HCT116 (cell line): Measurements from ENCODE around the gene UBTD1. TPM values are rescaled to one million over a fixed set of nuclear protein-coding genes. Genes with fewer than 3 reads are reported as not detected.

Experiments
- ATAC-seq: fragments of 200-7000 bp; cut with Tn5 transposase; 2 replicates; pipeline ENCODE4 v1.9.1; 2020; ENCODE audit warnings: mild to moderate bottlenecking, moderate library complexity
- BruUV-seq: library from RNA; stranded (reverse); fragments of 400-500 nt; replicated peaks from 2 replicates; lab custom pipeline; 2021; lab: Mats Ljungman, UMichigan
- CTCF ChIA-PET: fragments of 300-600 bp; sonication (Branson Sonifier 250); formaldehyde crosslinking; loops from one replicate; lab custom pipeline; 2021; ENCODE audit warnings: antibody characterized with exemption; lab: Charles Lee
- POLR2A ChIA-PET: fragments of 300-600, 350-600 bp; sonication (Branson Sonifier 250); formaldehyde crosslinking; loops from one replicate; lab custom pipeline; 2021; ENCODE audit warnings: antibody characterized with exemption; lab: Charles Lee
- RAD21 ChIA-PET, 2 experiments: fragments of 300-600 bp; sonication (Branson Sonifier 250); formaldehyde crosslinking; loops; one replicate each; lab custom pipeline; 2023; ENCODE audit warnings: low total read pairs in 2 of 2; ENCODE audit not compliant: uncharacterized antibody in 2 of 2, unreplicated experiment in 2 of 2, low non-redundant PET in 1 of 2; lab: Charles Lee
- DNase-seq: peaks from one replicate; pipeline ENCODE4 v3.0.0-alpha.2; 2010; ENCODE audit warnings: low read depth, low spot score
- H2AFZ ChIP-seq: fragments of 200-600 bp; shearing (Covaris generic), sonication (generic); 2 replicates; pipeline ENCODE4 v1.6.1; 2017; ENCODE audit warnings: low read depth, mixed run types, mixed read lengths, antibody characterized with exemption, low read length; ENCODE audit not compliant: poor library complexity, severe bottlenecking
- H3K27ac ChIP-seq: 2 replicates; pipeline ENCODE4 v1.5.1; 2012; ENCODE audit warnings: low read depth, low read length
- H3K27me3 ChIP-seq: fragments of 200-600 bp; sonication (generic); 2 replicates; pipeline ENCODE4 v1.6.1; 2016; ENCODE audit warnings: mixed run types, low read length, mixed read lengths; ENCODE audit not compliant: insufficient read depth
- H3K36me3 ChIP-seq, 2 experiments: fragments of 200-500 bp in 1 of 2; fragments of 200-600 bp in 1 of 2; sonication (Bioruptor generic) in 1 of 2; sonication (generic) in 1 of 2; 2 replicates each; pipeline versions ENCODE4 v1.5.1 to v1.6.1; 2014 to 2016; ENCODE audit warnings: low read length in 2 of 2, inconsistent platforms in 1 of 2, mixed read lengths in 1 of 2, mixed run types in 1 of 2; ENCODE audit not compliant: insufficient read depth in 2 of 2, control insufficient read depth in 1 of 2
- H3K4me1 ChIP-seq, 2 experiments: fragments of 200-600 bp in 1 of 2; sonication (generic) in 1 of 2; 2 replicates each; pipeline versions ENCODE4 v1.5.1 to v1.6.1; 2012 to 2017; ENCODE audit warnings: low read length in 2 of 2, inconsistent platforms in 1 of 2, mild to moderate bottlenecking in 1 of 2, mixed read lengths in 1 of 2, mixed run types in 1 of 2, moderate library complexity in 1 of 2; ENCODE audit not compliant: insufficient read depth in 2 of 2, control insufficient read depth in 1 of 2
- H3K4me2 ChIP-seq: fragments of 200-600 bp; sonication (generic); 2 replicates; pipeline ENCODE4 v1.6.1; 2017; ENCODE audit warnings: mixed run types, low read length, mixed read lengths
- H3K4me3 ChIP-seq, 2 experiments: fragments of 200-600 bp in 1 of 2; sonication (generic) in 1 of 2; replicated peaks in 1 of 2; 2 replicates each; pipeline ENCODE4 v1.5.1; 2011 to 2016; ENCODE audit warnings: low read length in 2 of 2, control low read depth in 1 of 2, low read depth in 1 of 2, mild to moderate bottlenecking in 1 of 2, mixed read lengths in 1 of 2, mixed run types in 1 of 2
- H3K79me2 ChIP-seq: fragments of 200-600 bp; sonication (generic); 2 replicates; pipeline ENCODE4 v1.6.1; 2017; ENCODE audit warnings: mild to moderate bottlenecking, mixed run types, low read length, moderate library complexity, mixed read lengths; ENCODE audit not compliant: insufficient read depth
- H3K9ac ChIP-seq: fragments of 200-600 bp; sonication (generic); 2 replicates; pipeline ENCODE4 v1.6.1; 2016; ENCODE audit warnings: low read length, mixed read lengths
- H3K9me2 ChIP-seq: fragments of 200-600 bp; sonication (generic), shearing (Covaris generic); 2 replicates; pipeline ENCODE4 v1.6.1; 2017; ENCODE audit warnings: mixed run types, mild to moderate bottlenecking, moderate library complexity; ENCODE audit not compliant: insufficient read depth
- H3K9me3 ChIP-seq, 2 experiments: fragments of 200-500 bp in 1 of 2; fragments of 200-600 bp in 1 of 2; sonication (Bioruptor generic) in 1 of 2; sonication (generic) in 1 of 2; 2 replicates each; pipeline ENCODE4 v1.6.1; 2014 to 2017; ENCODE audit warnings: low read length in 2 of 2, mixed read lengths in 2 of 2, inconsistent platforms in 1 of 2, low read depth in 1 of 2, mild to moderate bottlenecking in 1 of 2, mixed run types in 1 of 2, moderate library complexity in 1 of 2; ENCODE audit not compliant: control insufficient read depth in 1 of 2, insufficient read depth in 1 of 2
- H4K20me1 ChIP-seq: fragments of 200-600 bp; sonication (generic), shearing (Covaris generic); 2 replicates; pipeline ENCODE4 v1.6.1; 2017; ENCODE audit warnings: mixed run types, mild to moderate bottlenecking, moderate library complexity; ENCODE audit not compliant: insufficient read depth
- CBX3 ChIP-seq: IDR thresholded peaks from 2 replicates; pipeline ENCODE4 v1.6.1; 2012; ENCODE audit warnings: low read depth
- MAX ChIP-seq: IDR thresholded peaks from 2 replicates; pipeline ENCODE4 v1.6.1; 2012
- POLR2A ChIP-seq: IDR thresholded peaks from 2 replicates; pipeline ENCODE4 v1.7.0; 2011; ENCODE audit warnings: borderline replicate concordance; ENCODE audit not compliant: insufficient read depth, insufficient read length; ENCODE audit errors: extremely low read depth
- REST ChIP-seq: IDR thresholded peaks from 2 replicates; pipeline ENCODE4 v1.6.1; 2012; ENCODE audit warnings: low read depth
- TCF7L2 ChIP-seq: IDR thresholded peaks from 2 replicates; pipeline ENCODE4 v1.7.0; 2011; ENCODE audit warnings: borderline replicate concordance, inconsistent platforms; ENCODE audit not compliant: insufficient read depth, insufficient read length; ENCODE audit errors: extremely low read depth
- ZBTB33 ChIP-seq: IDR thresholded peaks from 2 replicates; pipeline ENCODE4 v1.6.1; 2011; ENCODE audit warnings: mild to moderate bottlenecking, low read length, moderate library complexity; ENCODE audit not compliant: insufficient replicate concordance; ENCODE audit errors: extremely low read depth
- ZNF274 ChIP-seq: fragments of 200-500 bp; sonication (Bioruptor generic); IDR thresholded peaks from 2 replicates; pipeline ENCODE4 v1.6.1; 2014; ENCODE audit warnings: mild to moderate bottlenecking, low read depth, low read length, inconsistent platforms
- intact Hi-C: fragments of 100-400 bp; cut with micrococcal nuclease; formaldehyde crosslinking; loops from 2 replicates; pipeline ENCODE4 v1.10.0; 2022
- total RNA-seq: library from RNA; stranded (reverse); gene quantifications from one replicate; pipeline ENCODE4 v1.2.1, GENCODE V29; 2021; ENCODE audit not compliant: unreplicated experiment

The UBTD1 gene
- total RNA-seq, 1 experiment from 2014 or later: 12.8 TPM

- Histone ChIP-seq H3K36me3 (no peaks in the 10 kb centered on the region), H3K9me3 (no peaks in the 10 kb centered on the region), H4K20me1 (no peaks in the 10 kb centered on the region), H3K27me3 (no peaks in the 10 kb centered on the region), H3K4me2 (no peak overlapping the region), H3K4me1 (peaks cover 16 to 42% of the 10 kb centered on the region in 2 experiments), H2AFZ (no peak overlapping the region), H3K9ac (no peak overlapping the region), H3K9me2 (no peaks in the 10 kb centered on the region), H3K79me2 (no peaks in the 10 kb centered on the region), H3K4me3 (no peak overlapping the region), H3K27ac (no peak overlapping the region)
- no peak for TF ChIP-seq MAX
- TF ChIP-seq ZBTB33: no peak
- no peak for TF ChIP-seq CBX3
- TF ChIP-seq TCF7L2: no peak
- no peak for TF ChIP-seq POLR2A
- no peak for TF ChIP-seq REST
- no peak for TF ChIP-seq ZNF274
- DNase-seq (no peak), ATAC-seq (no peak)
- ChIA-PET POLR2A (no interaction called here), RAD21 (no interaction called here), CTCF (interaction anchor here (0.6 to 2.0 kb wide), 17 partner anchors 9 to 316 kb away, joined by 3 to 11 read pairs (median 4); partner anchors contain the start of genes ANKRD2, GOLGA7B and UBTD1)
- no TSS peak for BruUV-seq
- intact Hi-C loops: loop anchor here (2.0 kb wide), 1 partner anchor 79 kb away; no protein-coding TSS in a partner anchor
Measured at GRCh38 chr10:97533888-97534287, 35.2 kb downstream of the UBTD1 start.
